Heart left ventricle (tissue), 16 donors: ENCODE results near the gene EVPL. TPM values are rescaled to one million over a fixed set of nuclear protein-coding genes. Genes with fewer than 3 reads are reported as not detected.

Experiments used
- ATAC-seq, 4 donors: fragments of 200-7000 bp; cut with Tn5 transposase; one replicate each; pipeline ENCODE4 v1.9.1; 2020 to 2022; ENCODE audit warnings: moderate library complexity in 4 of 4, mild to moderate bottlenecking in 3 of 4, moderate number of reproducible peaks in 1 of 4
- DNase-seq, 5 donors: peaks; one replicate each; pipeline ENCODE4 v3.0.0-alpha.2; 2020
- H3K27ac ChIP-seq, 12 donors: fragments of 200-600 bp; sonication (generic) in 4 of 12; one replicate each; pipeline versions ENCODE4 v1.5.0 to v1.8.0; 2016 to 2022; ENCODE audit warnings: mild to moderate bottlenecking in 2 of 12
- H3K27me3 ChIP-seq, 9 donors: fragments of 200-600 bp; sonication (generic) in 2 of 9; one replicate each; pipeline versions ENCODE4 v1.5.1 to v1.8.0; 2016 to 2022; ENCODE audit warnings: mild to moderate bottlenecking in 3 of 9
- H3K36me3 ChIP-seq, 9 donors: fragments of 200-600 bp; sonication (generic) in 2 of 9; one replicate each; pipeline versions ENCODE4 v1.5.0 to v1.8.0; 2018 to 2022; ENCODE audit warnings: mild to moderate bottlenecking in 2 of 9
- H3K4me1 ChIP-seq, 12 donors: fragments of 200-600 bp; sonication (generic) in 4 of 12; one replicate each; pipeline versions ENCODE4 v1.5.0 to v1.8.0; 2016 to 2022; ENCODE audit warnings: mild to moderate bottlenecking in 3 of 12
- H3K4me3 ChIP-seq, 12 donors: fragments of 200-600 bp; sonication (generic) in 4 of 12; one replicate each; pipeline versions ENCODE4 v1.5.0 to v1.8.0; 2017 to 2022; ENCODE audit warnings: mild to moderate bottlenecking in 9 of 12, moderate library complexity in 4 of 12
- H3K9me3 ChIP-seq, 12 donors: fragments of 200-600 bp; sonication (generic) in 4 of 12; one replicate each; pipeline versions ENCODE4 v1.5.0 to v1.8.0; 2016 to 2022; ENCODE audit warnings: mild to moderate bottlenecking in 1 of 12
- CTCF ChIP-seq, 12 donors: fragments of 200-600 bp; sonication (generic) in 4 of 12; IDR thresholded peaks; one replicate each; pipeline versions ENCODE4 v1.5.0 to v1.8.0; 2018 to 2022; ENCODE audit warnings: antibody characterized with exemption in 12 of 12, mild to moderate bottlenecking in 5 of 12
- POLR2A ChIP-seq, 2 donors: fragments of 450-650 bp; IDR thresholded peaks; one replicate each; pipeline ENCODE4 v1.6.1; 2017; ENCODE audit warnings: antibody characterized with exemption in 2 of 2, mild to moderate bottlenecking in 2 of 2, moderate library complexity in 2 of 2
- WGBS, 4 donors: extraction: QIAGEN DNeasy Blood & Tissue Kit in 2 of 4; methylation state at CpG; one replicate each; pipeline versions ENCODE4 v1.1.5 to v1.1.7; 2013 to 2018; 5-methylcytosine and 5-hydroxymethylcytosine counted together
- intact Hi-C, 10 donors: fragments of 100-400 bp; cut with DNase I; formaldehyde crosslinking; loops; one replicate each; pipeline versions ENCODE4 v1.11.1 to v1.14.2; 2022
- polyA plus RNA-seq, 2 donors: library from polyadenylated mRNA; stranded (reverse); fragments of 200-250 nt; gene quantifications; one replicate each; pipeline ENCODE4 v1.2.3, GENCODE V29; 2013
- total RNA-seq, 9 donors: library from RNA; depleted of rRNA in 2 of 9; stranded (reverse); fragments of >200 nt in 2 of 9; fragmentation: NEBNext Ultra II Directional in 3 of 9; extraction: Animal tissue kit (Norgen Biotek cat#: 25700) in 3 of 9; gene quantifications; one replicate each; pipeline versions ENCODE4 v1.1.0 to v1.2.4, GENCODE V29; 2016 to 2023
- donor health status: ischemic (EF 13 %, LVEDD 7.1; RV severe dilation, severe dysfunction).
- donor health status: healthy with polysubstance abuse.
- donor health status: DM: no; HTN: yes; CAD: no.
- donor health status: DM: no; HTN: no; CAD: no.
- donor health status: ischemic (EF 25% LVEDD 6.9; RV normal size, moderate dysfunction).
- donor health status: ischemic (EF 25% LVEDD 5.7; RV mildly dilated, moderate dysfunction).
- donor health status: healthy.
- donor health status: DM: yes; HTN: yes; CAD: no.
- donor health status: ischemic (EF 35%, LVEDD 5.7; RV mildly dilated, moderate dysfunction).
- donor health status: nonischemic (EF 11% LVEDD 7.7; RV severe dilation, severe dysfunction).
- donor health status: DM: yes; HTN: yes; CAD: no.
- donor health status: PGD.
- donor health status: ischemic (EF 29% LVEDD 5.4; RV normal size, mild dysfunction).
- donor health status: nonischemic (EF 23%, LVEDD 6.1; RV moderate dilation, normal function).

Gene EVPL
- total and polyA plus RNA-seq, 11 donors = 0.03 to 2.0 (median 0.05) TPM; not detected in 3

GRCh38 chr17:75980188-75981018, 46.7 kb downstream of the EVPL start:
- H3K4me3 ChIP-seq = peak overlapping the region; percentile 59 to 93 (median 79)
- peaks cover 0 to 59% (median 35%) of the 10 kb centered on the region in 12 donors for H3K4me1 ChIP-seq
- WGBS, 4 donors = 87 to 90% (median 89%) methylated on average over 18 of the region's 18 CpGs
- peak overlapping the region; percentile 92 to 100 (median 98) for H3K27ac ChIP-seq
- ATAC-seq (no peak), DNase-seq (no peak)
- intact Hi-C loops = no loop called here
- no peaks in the 10 kb centered on the region for H3K9me3 ChIP-seq
- peaks cover 0 to 14% (median 0%) of the 10 kb centered on the region in 9 donors for H3K36me3 ChIP-seq
- no peak for TF ChIP-seq POLR2A (IDR thresholded peaks at IDR 0.05)
- no peak for TF ChIP-seq CTCF (IDR thresholded peaks at IDR 0.05)
- H3K27me3 ChIP-seq = no peaks in the 10 kb centered on the region

- Histone ChIP-seq H3K27ac (peak overlapping the region; percentile 92 to 100 (median 98)), H3K36me3 (peaks cover 0 to 16% (median 0%) of the 10 kb centered on the region in 9 donors), H3K4me1 (peaks cover 0 to 64% (median 35%) of the 10 kb centered on the region in 12 donors), H3K4me3 (peak overlapping the region; percentile 59 to 93 (median 79)), H3K9me3 (no peaks in the 10 kb centered on the region), H3K27me3 (no peaks in the 10 kb centered on the region)
- intact Hi-C loops = loop anchor here in 3 of 10 donors (2.0 to 5.0 kb wide), 2 partner anchors 37 to 75 kb away; partner anchors contain the start of genes FBF1 (in 2 of the 3) and MRPL38 (in 2 of the 3)
- no peak for DNase-seq
- WGBS, 4 donors = 4 to 13% (median 6%) methylated on average over 18 to 19 of the region's 19 CpGs
- TF ChIP-seq CTCF (IDR thresholded peaks at IDR 0.05) (no peak), POLR2A (IDR thresholded peaks at IDR 0.05) (no peak)
- ATAC-seq = peak; percentile 23 to 46 (median 38)
Observed at GRCh38 chr17:75979705-75980187, 47.4 kb downstream of the EVPL start.

GRCh38 chr17:75978938-75979704, 48.0 kb downstream of the EVPL start, which contains the start of the genes ACOX1 and TEN1:
Gene ACOX1 (minus strand): TSS chr17:75979166. CDS start chr17:75979073, 93 bp downstream.
Gene TEN1 (plus strand): TSS chr17:75979240. CDS start chr17:75986193, 6,953 bp downstream.
- Histone ChIP-seq H3K9me3 (no peaks in the 10 kb centered on the region), H3K36me3 (peaks cover 0 to 22% (median 3%) of the 10 kb centered on the region in 9 donors), H3K4me3 (peak within 1 kb of the TSS; percentile 59 to 93 (median 79)), H3K27ac (peak within 1 kb of the TSS; percentile 92 to 100 (median 98)), H3K4me1 (peaks cover 0 to 64% (median 35%) of the 10 kb centered on the region in 12 donors), H3K27me3 (no peaks in the 10 kb centered on the region)
- 0 to 1% (median 0%) methylated on average over 18 to 72 of the region's 72 CpGs for WGBS, 4 donors
- DNase-seq (peak; percentile 98 to 99 (median 99)), ATAC-seq (peak; percentile 97 to 99 (median 98))
- intact Hi-C loops = loop anchor here in 3 of 10 donors (2.0 to 5.0 kb wide), 2 partner anchors 37 to 74 kb away; partner anchors contain the start of genes FBF1 (in 2 of the 3) and MRPL38 (in 2 of the 3)
- TF ChIP-seq CTCF (IDR thresholded peaks at IDR 0.05) = peak in 11 of 12 donors; percentile 8 to 64 (median 34)
- TF ChIP-seq POLR2A (IDR thresholded peaks at IDR 0.05) = peak; percentile 25 to 94
